Endothelial cell of umbilical vein (primary cell): ENCODE data around the gene OR7A5. TPM values are rescaled to one million over a fixed set of nuclear protein-coding genes. Genes with fewer than 3 reads are reported as not detected.

Source experiments
- BruUV-seq: library from RNA; stranded (reverse); fragments of 400-500 nt; replicated peaks from 2 replicates; lab custom pipeline; 2021; lab: Mats Ljungman, UMichigan
- CTCF ChIA-PET: fragments of 300-600, 350-600 bp; sonication (Branson Sonifier 250); formaldehyde crosslinking; loops from one replicate; lab custom pipeline; 2021; ENCODE audit warnings: antibody characterized with exemption, inconsistent platforms; lab: Charles Lee
- POLR2A ChIA-PET: fragments of 300-600, 350-600 bp; sonication (Branson Sonifier 250); formaldehyde crosslinking; loops from one replicate; lab custom pipeline; 2021; ENCODE audit warnings: antibody characterized with exemption, inconsistent platforms; lab: Charles Lee
- DNase-seq: peaks from one replicate; pipeline ENCODE4 v3.0.0-alpha.2; 2011; ENCODE audit warnings: low read depth, low spot score
- FAIRE-seq: peaks from 2 replicates; lab custom pipeline; 2011; peaks lifted over from hg19 to GRCh38; lab: Jason Lieb, UNC
- H2AFZ ChIP-seq: 2 replicates; pipeline ENCODE4 v1.6.0; 2012; ENCODE audit warnings: low read depth, low read length, control low read depth, inconsistent platforms
- H3K27ac ChIP-seq: 2 replicates; pipeline ENCODE4 v1.5.1; 2011; ENCODE audit warnings: low read depth, mild to moderate bottlenecking, control low read depth, low read length, moderate library complexity; ENCODE audit not compliant: insufficient read depth
- H3K27me3 ChIP-seq, 2 experiments: 2 replicates each; pipeline versions ENCODE4 v1.6.0 to v1.6.1; 2011; ENCODE audit warnings: low read length in 2 of 2, mixed read lengths in 1 of 2; ENCODE audit not compliant: control insufficient read depth in 2 of 2, insufficient read depth in 2 of 2
- H3K36me3 ChIP-seq, 2 experiments: 2 replicates in 1 of 2; 3 replicates in 1 of 2; pipeline ENCODE4 v1.5.1; 2011; ENCODE audit warnings: low read length in 2 of 2, mild to moderate bottlenecking in 1 of 2, moderate library complexity in 1 of 2; ENCODE audit not compliant: control insufficient read depth in 2 of 2, insufficient read depth in 2 of 2; ENCODE audit errors: extremely low read depth in 1 of 2
- H3K4me1 ChIP-seq: 3 replicates; pipeline ENCODE4 v1.5.1; 2011; ENCODE audit warnings: mild to moderate bottlenecking, low read length; ENCODE audit not compliant: control insufficient read depth, insufficient read depth; ENCODE audit errors: extremely low read depth
- H3K4me2 ChIP-seq: 2 replicates; pipeline ENCODE4 v1.6.1; 2011; ENCODE audit warnings: low read length, control low read depth, mixed read lengths; ENCODE audit not compliant: insufficient read depth
- H3K4me3 ChIP-seq, 3 experiments: fragments of 200-600 bp in 1 of 3; sonication (generic), shearing (Covaris generic) in 1 of 3; replicated peaks in 1 of 3; 2 replicates each; pipeline ENCODE4 v1.5.1; 2011 to 2016; ENCODE audit warnings: control low read depth in 3 of 3, low read length in 3 of 3, mild to moderate bottlenecking in 2 of 3, inconsistent platforms in 1 of 3, low read depth in 1 of 3, moderate library complexity in 1 of 3; ENCODE audit not compliant: insufficient read depth in 1 of 3
- H3K79me2 ChIP-seq: 2 replicates; pipeline ENCODE4 v1.6.0; 2012; ENCODE audit warnings: low read length, inconsistent platforms; ENCODE audit not compliant: control insufficient read depth, insufficient read depth
- H3K9ac ChIP-seq: replicated peaks from 2 replicates; pipeline ENCODE3; 2011; ENCODE audit warnings: low read length, control low read depth; ENCODE audit not compliant: insufficient read depth; ENCODE audit errors: extremely low read depth
- H3K9me1 ChIP-seq: replicated peaks from 3 replicates; pipeline ENCODE4 v1.6.0; 2011; ENCODE audit warnings: mild to moderate bottlenecking, low read length; ENCODE audit not compliant: control insufficient read depth, insufficient read depth; ENCODE audit errors: extremely low read depth
- H3K9me3 ChIP-seq: replicated peaks from 2 replicates; pipeline ENCODE4 v1.5.1; 2012; ENCODE audit warnings: low read length, inconsistent platforms; ENCODE audit not compliant: control insufficient read depth, insufficient read depth
- H4K20me1 ChIP-seq: replicated peaks from 2 replicates; pipeline ENCODE3; 2011; ENCODE audit warnings: mild to moderate bottlenecking, low read length; ENCODE audit not compliant: control insufficient read depth, insufficient read depth; ENCODE audit errors: extremely low read depth
- CTCF ChIP-seq, 2 donors: IDR thresholded peaks; 1 replicate in 1 of 2; 2 replicates in 1 of 2; pipeline ENCODE4 v1.5.1; 2011; ENCODE audit warnings: low read length in 2 of 2, mild to moderate bottlenecking in 2 of 2, moderate library complexity in 2 of 2, control low read depth in 1 of 2, inconsistent platforms in 1 of 2, low read depth in 1 of 2; ENCODE audit not compliant: insufficient read depth in 1 of 2; ENCODE audit errors: extremely low read depth in 1 of 2
- EZH2 ChIP-seq: IDR thresholded peaks from 2 replicates; pipeline ENCODE4 v1.6.1; 2012; ENCODE audit warnings: borderline replicate concordance, low read depth, mild to moderate bottlenecking, moderate library complexity, low read length, inconsistent platforms; ENCODE audit not compliant: severe bottlenecking
- FOS ChIP-seq: IDR thresholded peaks from 2 replicates; pipeline ENCODE4 v1.6.1; 2011; ENCODE audit warnings: mild to moderate bottlenecking, low read length, moderate library complexity, borderline replicate concordance; ENCODE audit not compliant: insufficient read depth
- GATA2 ChIP-seq: IDR thresholded peaks from 2 replicates; pipeline ENCODE4 v1.7.0; 2011; ENCODE audit warnings: low read depth, mild to moderate bottlenecking, moderate library complexity, mixed read lengths, low read length; ENCODE audit not compliant: insufficient read length, insufficient read depth
- JUN ChIP-seq: IDR thresholded peaks from 2 replicates; pipeline ENCODE4 v1.6.1; 2011; ENCODE audit warnings: borderline replicate concordance, low read depth; ENCODE audit not compliant: insufficient read length, insufficient read depth
- MAX ChIP-seq: IDR thresholded peaks from 2 replicates; pipeline ENCODE4 v1.6.1; 2011; ENCODE audit not compliant: insufficient read depth, insufficient read length
- MYC ChIP-seq: IDR thresholded peaks from one replicate; pipeline ENCODE4 v1.6.1; 2011; ENCODE audit warnings: mild to moderate bottlenecking, low read depth, low read length
- POLR2A ChIP-seq: IDR thresholded peaks from 2 replicates; pipeline ENCODE4 v1.6.1; 2012; ENCODE audit warnings: low read depth, mild to moderate bottlenecking, control low read depth, low read length
- POLR2AphosphoS5 ChIP-seq: IDR thresholded peaks from 2 replicates; pipeline ENCODE4 v1.6.1; 2012; ENCODE audit warnings: low read depth, mild to moderate bottlenecking, control low read depth, low read length, moderate library complexity; ENCODE audit not compliant: insufficient read depth
- dilution Hi-C: fragments of 300-500 bp; cut with MboI; formaldehyde crosslinking; loops from one replicate; pipeline ENCODE4 v1.15.0; 2019; ENCODE audit warnings: low sequenced_read_pairs; ENCODE audit not compliant: extremely low pct_ligation_motif_present
- intact Hi-C: fragments of 100-400 bp; cut with micrococcal nuclease; formaldehyde crosslinking; loops from one replicate; pipeline ENCODE4 v1.10.0; 2022
- polyA plus RNA-seq, 4 experiments: library from polyadenylated mRNA; depleted of rRNA in 3 of 4; stranded (reverse) in 3 of 4; unstranded in 1 of 4; fragments of >200 nt; gene quantifications; 2 replicates each; pipeline versions ENCODE4 v1.2.1 to v1.2.3, GENCODE V29; 2011 to 2012; ENCODE audit warnings: missing spikeins in 1 of 4
- total RNA-seq: library from RNA; stranded (reverse); gene quantifications from 2 replicates; pipeline ENCODE4 v1.2.3, GENCODE V29; 2021

OR7A5 gene
- total and polyA plus RNA-seq, 2 donors (not counting 3 experiments of a cell fraction or from before 2014, with no cell fraction given), result not detected

- no peaks in the 10 kb centered on the region for H3K9me1 ChIP-seq
- intact Hi-C loops (no loop called here), dilution Hi-C loops (no loop called here)
- TF ChIP-seq POLR2AphosphoS5 (no peak), JUN (no peak), GATA2 (no peak), MAX (no peak), FOS (no peak)
- H2AFZ ChIP-seq, result no peak overlapping the region
- ChIA-PET CTCF (no interaction called here), POLR2A (no interaction called here)
- DNase-seq, result no peak
- no peak overlapping the region for H3K27ac ChIP-seq
- H3K4me2 ChIP-seq, result no peak overlapping the region
- no peaks in the 10 kb centered on the region for H3K4me1 ChIP-seq
- H3K27me3 ChIP-seq, result no peaks in the 10 kb centered on the region
- no peaks in the 10 kb centered on the region for H4K20me1 ChIP-seq
- H3K4me3 ChIP-seq, result no peak overlapping the region
- no peaks in the 10 kb centered on the region for H3K79me2 ChIP-seq
- H3K9ac ChIP-seq, result no peak overlapping the region
- BruUV-seq, result no TSS peak
- no peaks in the 10 kb centered on the region for H3K36me3 ChIP-seq
- no peaks in the 10 kb centered on the region for H3K9me3 ChIP-seq
- FAIRE-seq, result no peak
Observed at GRCh38 chr19:14837391-14837790, 2.4 kb upstream of the OR7A5 start.

- FAIRE-seq (no peak), DNase-seq (no peak)
- no peaks in the 10 kb centered on the region for H3K79me2 ChIP-seq
- dilution Hi-C loops, result no loop called here
- no peaks in the 10 kb centered on the region for H3K36me3 ChIP-seq
- H3K9me1 ChIP-seq, result no peaks in the 10 kb centered on the region
- H2AFZ ChIP-seq, result no peak overlapping the region
- no peak overlapping the region for H3K9ac ChIP-seq
- H4K20me1 ChIP-seq, result no peaks in the 10 kb centered on the region
- no TSS peak for BruUV-seq
- TF ChIP-seq GATA2 (no peak), FOS (no peak), EZH2 (no peak), MAX (no peak), CTCF (IDR thresholded peaks at IDR 0.05; ENCODE audit: extremely low read depth in 1 of 2, insufficient read depth in 1 of 2, low read depth in 1 of 2, low read length in 2 of 2) (no peak), POLR2A (no peak), POLR2AphosphoS5 (no peak), MYC (no peak), JUN (no peak)
- H3K27ac ChIP-seq, result no peak overlapping the region
- no peak overlapping the region for H3K4me3 ChIP-seq
- H3K9me3 ChIP-seq, result no peaks in the 10 kb centered on the region
- CTCF ChIA-PET, result interaction anchor here (0.7 kb wide), 1 partner anchor 52 kb away, joined by 3 read pairs; the partner anchor contains the start of gene ADGRE2
- POLR2A ChIA-PET, result no interaction called here
- no peaks in the 10 kb centered on the region for H3K4me1 ChIP-seq
- no peak overlapping the region for H3K4me2 ChIP-seq
- no peaks in the 10 kb centered on the region for H3K27me3 ChIP-seq
- intact Hi-C loops, result no loop called here
Observed at GRCh38 chr19:14830702-14831101, 4.3 kb downstream of the OR7A5 start.
